Choroid plexus epithelial cell (primary cell): Measurements from ENCODE around the gene EPHB6.

Experiments used
- DNase-seq: peaks from one replicate; pipeline ENCODE4 v3.0.0-alpha.2; 2010; ENCODE audit warnings: low read depth
- H3K4me3 ChIP-seq: 2 replicates; pipeline ENCODE4 v1.5.1; 2011; ENCODE audit warnings: low read depth, mild to moderate bottlenecking, control low read depth, low read length, moderate library complexity
- TF ChIP-seq, protein P1 (sequence below): conservative IDR thresholded peaks from 2 replicates; pipeline ENCODE4 v1.5.1; 2011; ENCODE audit warnings: low read depth, mild to moderate bottlenecking, control low read depth, inconsistent platforms, low read length, moderate library complexity

Gene EPHB6

DNA sequence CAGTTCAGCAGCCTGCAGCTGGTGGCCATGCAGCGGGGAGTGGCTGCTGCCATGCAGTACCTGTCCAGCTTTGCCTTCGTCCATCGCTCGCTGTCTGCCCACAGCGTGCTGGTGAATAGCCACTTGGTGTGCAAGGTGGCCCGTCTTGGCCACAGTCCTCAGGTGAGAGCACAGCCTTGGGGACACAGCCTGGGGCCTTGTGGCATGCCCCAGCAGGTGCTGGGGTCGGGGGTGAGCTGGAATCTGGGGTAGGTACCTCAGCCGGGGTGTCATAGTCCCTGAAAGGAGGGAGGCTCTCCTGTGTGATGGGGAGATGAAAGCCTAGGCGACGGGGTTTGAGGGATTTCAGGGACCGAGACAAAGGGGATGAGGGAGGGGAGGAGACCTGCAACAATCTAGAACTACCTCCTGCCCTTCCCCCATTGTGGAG, 14.1 kb downstream of the EPHB6 start:
- DNase-seq = no peak
- no peak overlapping the region for H3K4me3 ChIP-seq
- TF ChIP-seq, protein P1, sequence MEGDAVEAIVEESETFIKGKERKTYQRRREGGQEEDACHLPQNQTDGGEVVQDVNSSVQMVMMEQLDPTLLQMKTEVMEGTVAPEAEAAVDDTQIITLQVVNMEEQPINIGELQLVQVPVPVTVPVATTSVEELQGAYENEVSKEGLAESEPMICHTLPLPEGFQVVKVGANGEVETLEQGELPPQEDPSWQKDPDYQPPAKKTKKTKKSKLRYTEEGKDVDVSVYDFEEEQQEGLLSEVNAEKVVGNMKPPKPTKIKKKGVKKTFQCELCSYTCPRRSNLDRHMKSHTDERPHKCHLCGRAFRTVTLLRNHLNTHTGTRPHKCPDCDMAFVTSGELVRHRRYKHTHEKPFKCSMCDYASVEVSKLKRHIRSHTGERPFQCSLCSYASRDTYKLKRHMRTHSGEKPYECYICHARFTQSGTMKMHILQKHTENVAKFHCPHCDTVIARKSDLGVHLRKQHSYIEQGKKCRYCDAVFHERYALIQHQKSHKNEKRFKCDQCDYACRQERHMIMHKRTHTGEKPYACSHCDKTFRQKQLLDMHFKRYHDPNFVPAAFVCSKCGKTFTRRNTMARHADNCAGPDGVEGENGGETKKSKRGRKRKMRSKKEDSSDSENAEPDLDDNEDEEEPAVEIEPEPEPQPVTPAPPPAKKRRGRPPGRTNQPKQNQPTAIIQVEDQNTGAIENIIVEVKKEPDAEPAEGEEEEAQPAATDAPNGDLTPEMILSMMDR = no peak

DNA sequence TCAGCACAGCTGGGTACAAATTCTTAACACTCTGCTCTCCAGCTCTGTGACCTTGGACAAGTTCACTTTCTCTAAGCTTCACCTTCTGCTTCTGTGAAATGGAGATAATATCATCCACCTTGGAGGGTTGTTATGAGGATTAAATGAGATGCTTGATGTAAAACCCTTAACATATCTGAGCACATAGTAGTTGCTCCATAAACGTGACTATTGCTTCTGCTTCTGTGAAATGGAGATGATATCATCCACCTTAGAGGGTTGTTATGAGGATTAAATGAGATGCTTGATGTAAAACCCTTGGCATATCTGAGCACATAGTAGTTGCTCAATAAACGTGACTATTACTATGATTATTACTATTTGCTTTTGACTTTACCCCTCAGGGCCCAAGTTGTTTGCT, 14.6 kb downstream of the EPHB6 start:
- no peak for DNase-seq
- TF ChIP-seq, protein P1 = no peak

DNA sequence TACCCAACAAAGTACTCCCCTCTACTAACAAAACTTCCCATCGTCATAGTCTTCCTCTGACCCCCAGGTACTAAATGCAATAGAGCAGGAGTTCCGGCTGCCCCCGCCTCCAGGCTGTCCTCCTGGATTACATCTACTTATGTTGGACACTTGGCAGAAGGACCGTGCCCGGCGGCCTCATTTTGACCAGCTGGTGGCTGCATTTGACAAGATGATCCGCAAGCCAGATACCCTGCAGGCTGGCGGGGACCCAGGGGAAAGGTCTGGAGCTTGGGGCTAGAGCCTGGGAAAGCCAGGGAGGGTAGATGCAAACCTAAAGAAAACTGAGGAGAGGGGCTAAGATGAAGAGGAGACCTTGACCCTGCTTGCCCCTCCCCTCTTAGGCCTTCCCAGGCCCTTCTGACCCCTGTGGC, 15.3 kb downstream of the EPHB6 start:
- no peak for DNase-seq

More for the DNA sequence above, 14.6 kb downstream of the EPHB6 start:
- no peak overlapping the region for H3K4me3 ChIP-seq

DNA sequence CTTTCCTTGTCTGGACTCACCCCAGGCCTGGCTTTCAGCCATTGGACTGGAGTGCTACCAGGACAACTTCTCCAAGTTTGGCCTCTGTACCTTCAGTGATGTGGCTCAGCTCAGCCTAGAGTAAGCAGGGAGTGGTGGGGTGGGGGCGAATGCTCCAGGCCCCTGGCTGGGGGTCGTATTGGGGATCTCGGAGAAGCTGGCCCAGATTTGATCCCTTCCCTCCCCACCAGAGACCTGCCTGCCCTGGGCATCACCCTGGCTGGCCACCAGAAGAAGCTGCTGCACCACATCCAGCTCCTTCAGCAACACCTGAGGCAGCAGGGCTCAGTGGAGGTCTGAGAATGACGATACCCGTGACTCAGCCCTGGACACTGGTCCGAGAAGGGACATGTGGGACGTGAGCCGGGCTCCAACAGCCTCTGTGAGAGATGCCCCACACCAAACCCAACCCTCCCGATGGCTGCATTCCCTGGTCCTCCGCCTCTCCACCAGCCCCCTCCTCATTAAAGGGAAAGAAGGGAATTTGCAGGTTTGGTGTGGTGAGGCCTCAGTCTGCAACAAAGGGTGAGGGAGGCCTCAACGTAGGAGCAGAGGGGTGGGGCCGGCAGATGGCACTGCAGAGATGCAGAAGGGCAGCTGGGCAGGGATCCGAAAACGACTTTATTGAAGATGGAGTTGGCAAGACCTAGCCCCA, 15.8 kb downstream of the EPHB6 start:
- no peak overlapping the region for H3K4me3 ChIP-seq
- TF ChIP-seq, protein P1 = no peak
- DNase-seq = no peak

More for the DNA sequence above, 15.3 kb downstream of the EPHB6 start:
- no peak overlapping the region for H3K4me3 ChIP-seq
- TF ChIP-seq, protein P1 = no peak

DNA sequence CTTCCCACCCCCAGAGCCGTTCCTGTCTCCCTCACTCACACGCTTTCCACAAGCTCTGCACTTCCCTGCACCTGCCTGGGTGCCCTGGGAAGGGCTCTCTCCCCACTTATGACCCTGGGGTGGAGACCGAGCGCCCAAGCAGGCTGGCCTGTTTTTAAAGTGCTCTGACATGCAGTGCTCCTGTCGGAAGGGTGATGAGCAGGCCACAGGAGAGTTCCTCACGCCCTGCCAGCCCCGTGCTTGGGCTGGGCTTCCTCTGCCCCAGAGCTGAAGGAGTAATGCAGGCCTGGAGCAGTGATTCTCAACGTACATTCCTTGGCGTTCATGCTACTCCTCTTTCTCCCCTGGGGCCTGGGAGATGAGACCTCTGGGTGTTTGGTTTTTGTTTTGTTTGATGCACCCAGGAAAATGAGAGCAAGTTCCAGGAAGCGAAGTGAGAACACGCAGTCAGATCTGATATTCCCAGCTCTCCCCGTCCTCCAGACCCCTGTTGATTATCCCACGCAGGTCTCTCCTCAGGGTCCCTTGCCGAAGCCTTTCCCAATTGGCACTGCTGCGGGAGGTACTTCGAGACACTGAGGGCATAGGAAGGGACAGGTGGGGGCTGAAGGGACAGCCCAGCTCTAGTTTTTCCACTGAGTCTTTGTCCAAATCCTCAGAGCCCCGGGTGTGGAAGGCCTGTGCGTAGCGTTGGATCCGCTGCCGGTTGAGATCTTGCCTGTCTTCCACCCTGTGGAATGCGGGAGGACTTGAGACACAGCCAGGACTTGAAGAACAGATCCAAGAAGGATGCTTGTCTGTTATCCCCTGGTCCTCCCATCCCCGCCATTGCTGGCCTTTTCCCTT, 16.6 kb downstream of the EPHB6 start:
- DNase-seq = no peak
- TF ChIP-seq, protein P1 = no peak

DNA sequence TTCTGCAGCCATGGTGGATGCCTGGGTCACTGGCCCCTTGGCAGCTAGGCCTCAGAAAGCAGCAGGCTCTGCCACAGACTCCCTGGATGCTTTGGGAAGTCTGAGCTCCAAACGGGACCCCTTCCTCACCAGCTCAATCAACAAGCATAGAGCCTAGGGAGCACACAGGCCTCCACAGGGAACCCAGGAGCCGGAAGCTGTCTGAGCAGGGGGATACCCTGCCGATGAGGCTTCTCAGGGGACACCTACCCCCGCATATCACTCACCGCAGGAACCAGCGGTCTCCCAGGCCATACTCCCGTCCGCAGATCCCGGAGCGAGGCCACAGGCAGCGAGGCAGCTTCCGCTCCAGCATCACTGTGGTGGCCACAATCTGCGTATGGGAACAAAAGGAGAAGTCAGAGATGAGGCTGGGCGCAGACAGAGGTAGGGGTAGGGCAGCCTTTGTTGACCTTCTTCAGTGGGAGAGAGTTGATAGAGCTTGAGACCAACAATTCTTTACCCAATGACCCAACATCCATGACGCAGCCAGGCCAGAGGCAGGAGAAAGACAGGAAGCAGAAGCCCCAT, 17.3 kb downstream of the EPHB6 start:
- H3K4me3 ChIP-seq = no peak overlapping the region
- no peak for DNase-seq
- TF ChIP-seq, protein P1 = no peak

More for the DNA sequence above, 16.6 kb downstream of the EPHB6 start:
- no peak overlapping the region for H3K4me3 ChIP-seq
